H9 (cell line): ENCODE results near the gene CACNA2D4. TPM values are rescaled to one million over a fixed set of nuclear protein-coding genes. Genes with fewer than 3 reads are reported as not detected.

Source experiments
- DNase-seq: peaks from one replicate; pipeline ENCODE4 v3.0.0-alpha.2; 2017
- H2AFZ ChIP-seq: one replicate; pipeline ENCODE4 v1.6.1; 2013; ENCODE audit warnings: mild to moderate bottlenecking, low read length, control low read depth, moderate library complexity
- H2AK5ac ChIP-seq: 2 replicates; pipeline ENCODE4 v1.6.1; 2013; ENCODE audit warnings: low read length, control low read depth, mixed read lengths; ENCODE audit not compliant: insufficient read length
- H2BK120ac ChIP-seq: one replicate; pipeline ENCODE4 v1.6.1; 2013; ENCODE audit warnings: low read depth, mild to moderate bottlenecking, low read length, control low read depth, inconsistent platforms; ENCODE audit not compliant: poor library complexity, severe bottlenecking
- H2BK12ac ChIP-seq: 2 replicates; pipeline ENCODE4 v1.6.1; 2013; ENCODE audit warnings: low read length, control low read depth, mixed read lengths, low read depth; ENCODE audit not compliant: insufficient read length
- H2BK15ac ChIP-seq: 2 replicates; pipeline ENCODE4 v1.6.1; 2013; ENCODE audit warnings: low read depth, low read length, control low read depth
- H2BK20ac ChIP-seq: one replicate; pipeline ENCODE4 v1.6.1; 2013; ENCODE audit warnings: low read depth, mild to moderate bottlenecking, low read length, control low read depth, inconsistent platforms; ENCODE audit not compliant: poor library complexity, severe bottlenecking
- H2BK5ac ChIP-seq: 2 replicates; pipeline ENCODE4 v1.6.1; 2013; ENCODE audit warnings: low read length, control low read depth, mixed read lengths; ENCODE audit not compliant: insufficient read length
- H3K14ac ChIP-seq: 2 replicates; pipeline ENCODE4 v1.6.1; 2013; ENCODE audit warnings: low read length, control low read depth; ENCODE audit not compliant: insufficient read depth
- H3K18ac ChIP-seq: 2 replicates; pipeline ENCODE4 v1.6.1; 2013; ENCODE audit warnings: low read depth, mild to moderate bottlenecking, mixed read lengths, low read length, control low read depth; ENCODE audit not compliant: insufficient read length
- H3K23ac ChIP-seq: 2 replicates; pipeline ENCODE4 v1.6.1; 2013; ENCODE audit warnings: low read length, control low read depth, mixed read lengths, low read depth; ENCODE audit not compliant: insufficient read length
- H3K23me2 ChIP-seq: 2 replicates; pipeline ENCODE4 v1.6.1; 2013; ENCODE audit warnings: low read depth, mild to moderate bottlenecking, mixed read lengths, low read length, control low read depth; ENCODE audit not compliant: insufficient read length, poor library complexity, severe bottlenecking
- H3K27ac ChIP-seq: 2 replicates; pipeline ENCODE4 v1.5.1; 2013; ENCODE audit warnings: low read length, control low read depth, mixed read lengths, low read depth; ENCODE audit not compliant: insufficient read length
- H3K27me3 ChIP-seq: 2 replicates; pipeline ENCODE4 v1.6.1; 2013; ENCODE audit warnings: low read length, control low read depth, inconsistent platforms; ENCODE audit not compliant: insufficient read depth
- H3K4ac ChIP-seq: 2 replicates; pipeline ENCODE4 v1.6.1; 2013; ENCODE audit warnings: low read depth, mild to moderate bottlenecking, control low read depth, inconsistent platforms, low read length, moderate library complexity
- H3K4me1 ChIP-seq: 2 replicates; pipeline ENCODE4 v1.6.1; 2013; ENCODE audit warnings: low read length, control low read depth, inconsistent platforms; ENCODE audit not compliant: insufficient read depth
- H3K4me2 ChIP-seq: 2 replicates; pipeline ENCODE4 v1.6.1; 2013; ENCODE audit warnings: low read length, control low read depth, mixed read lengths; ENCODE audit not compliant: insufficient read length, insufficient read depth
- H3K56ac ChIP-seq: 2 replicates; pipeline ENCODE4 v1.6.1; 2013; ENCODE audit warnings: low read depth, mild to moderate bottlenecking, mixed read lengths, low read length, control low read depth; ENCODE audit not compliant: insufficient read length
- H3K79me1 ChIP-seq: 2 replicates; pipeline ENCODE4 v1.6.1; 2013; ENCODE audit warnings: low read depth, mild to moderate bottlenecking, moderate library complexity, low read length, control low read depth, inconsistent platforms; ENCODE audit not compliant: insufficient read depth, poor library complexity, severe bottlenecking
- H3K79me2 ChIP-seq: 2 replicates; pipeline ENCODE4 v1.6.1; 2013; ENCODE audit warnings: low read length, control low read depth, inconsistent platforms; ENCODE audit not compliant: insufficient read depth
- H3K9ac ChIP-seq: 2 replicates; pipeline ENCODE4 v1.6.1; 2013; ENCODE audit warnings: low read length, control low read depth, mixed read lengths; ENCODE audit not compliant: insufficient read length; ENCODE audit errors: extremely low read depth
- H3K9me3 ChIP-seq: one replicate; pipeline ENCODE4 v1.6.1; 2013; ENCODE audit warnings: low read depth, low read length, inconsistent platforms; ENCODE audit not compliant: control insufficient read depth
- H3T11ph ChIP-seq: one replicate; pipeline ENCODE4 v1.6.1; 2013; ENCODE audit warnings: mild to moderate bottlenecking, low read length, control low read depth, inconsistent platforms
- H4K20me1 ChIP-seq: one replicate; pipeline ENCODE4 v1.6.1; 2013; ENCODE audit not compliant: control insufficient read depth, insufficient read length, insufficient read depth
- H4K5ac ChIP-seq: 2 replicates; pipeline ENCODE4 v1.6.1; 2013; ENCODE audit warnings: low read depth, mild to moderate bottlenecking, mixed read lengths, low read length, control low read depth; ENCODE audit not compliant: insufficient read length
- H4K8ac ChIP-seq: replicated peaks from 2 replicates; pipeline ENCODE4 v1.6.1; 2013; ENCODE audit warnings: low read length, control low read depth, mixed read lengths, low read depth; ENCODE audit not compliant: insufficient read length
- H4K91ac ChIP-seq: 2 replicates; pipeline ENCODE4 v1.6.1; 2013; ENCODE audit warnings: low read depth, mild to moderate bottlenecking, moderate library complexity, mixed read lengths, low read length, control low read depth; ENCODE audit not compliant: insufficient read length
- H3K27ac Mint-ChIP-seq, 3 experiments: 2 replicates in 2 of 3; 3 replicates in 1 of 3; pipeline ENCODE4 v1.8.0; 2020 to 2021; ENCODE audit warnings: mixed read lengths in 3 of 3, mild to moderate bottlenecking in 1 of 3, moderate library complexity in 1 of 3
- H3K27me3 Mint-ChIP-seq: 2 replicates; pipeline ENCODE4 v1.8.0; 2021; ENCODE audit warnings: low read depth, mild to moderate bottlenecking, moderate library complexity, mixed read lengths
- H3K36me3 Mint-ChIP-seq, 3 experiments: 2 replicates in 2 of 3; 3 replicates in 1 of 3; pipeline ENCODE4 v1.8.0; 2020 to 2021; ENCODE audit warnings: low read depth in 3 of 3, mixed read lengths in 3 of 3; ENCODE audit not compliant: insufficient read depth in 1 of 3
- H3K4me1 Mint-ChIP-seq, 2 experiments: 2 replicates each; pipeline ENCODE4 v1.8.0; 2020; ENCODE audit warnings: mixed read lengths in 2 of 2
- H3K4me3 Mint-ChIP-seq, 2 experiments: 2 replicates in 1 of 2; 3 replicates in 1 of 2; pipeline ENCODE4 v1.8.0; 2020 to 2021; ENCODE audit warnings: mild to moderate bottlenecking in 2 of 2, mixed read lengths in 2 of 2, moderate library complexity in 1 of 2
- H3K9me3 Mint-ChIP-seq, 2 experiments: 2 replicates in 1 of 2; 3 replicates in 1 of 2; pipeline ENCODE4 v1.8.0; 2020; ENCODE audit warnings: mild to moderate bottlenecking in 2 of 2, mixed read lengths in 2 of 2, moderate library complexity in 1 of 2
- WGBS: extraction: QIAGEN DNeasy Blood & Tissue Kit; methylation state at CpG from one replicate; pipeline ENCODE4 v1.1.7; 2013; ENCODE audit warnings: missing lambda C conversion rate, low lambda C conversion rate, mixed read lengths; ENCODE audit not compliant: insufficient read length; ENCODE audit errors: extremely low coverage; 5-methylcytosine and 5-hydroxymethylcytosine counted together
- total RNA-seq: library from RNA; stranded (reverse); gene quantifications from 2 replicates; pipeline ENCODE4 v1.2.1, GENCODE V29; 2021
- TF ChIP-seq, protein P1 (sequence below): fragments of 200-600 bp; sonication (generic); conservative IDR thresholded peaks from 3 replicates; pipeline ENCODE4 v1.8.0; 2021; ENCODE audit warnings: antibody characterized with exemption, mild to moderate bottlenecking

The CACNA2D4 gene
- total RNA-seq, 1 experiment from 2014 or later, result 0.79 TPM

DNA sequence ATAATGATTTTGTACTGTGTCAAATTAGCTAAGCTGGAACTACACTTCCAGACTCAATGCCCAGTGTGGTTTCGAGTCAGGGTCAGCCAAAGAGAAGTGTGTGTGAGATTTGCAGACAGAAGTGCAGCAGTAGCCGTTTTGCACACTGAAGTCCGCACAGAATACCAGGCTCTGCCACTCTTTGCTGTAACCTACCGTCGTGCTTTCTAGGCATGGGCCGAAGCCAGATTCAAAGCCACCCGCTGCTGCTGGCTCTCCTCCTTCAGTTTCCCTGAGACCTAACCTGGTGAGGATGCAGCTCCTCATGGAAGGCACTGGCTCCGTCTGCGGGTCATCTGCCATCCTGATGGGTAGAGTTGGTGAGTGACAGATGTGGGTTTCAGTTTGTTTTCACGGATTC lies 49.3 kb downstream of the CACNA2D4 start:
- Histone ChIP-seq H3K27ac (no peak overlapping the region), H3K14ac (no peak overlapping the region), H3K9ac (no peak overlapping the region), H3K79me2 (no peaks in the 10 kb centered on the region), H3K9me3 (no peaks in the 10 kb centered on the region), H4K5ac (no peak overlapping the region), H3T11ph (no peak overlapping the region), H2BK15ac (no peak overlapping the region), H3K23ac (no peak overlapping the region), H4K91ac (no peak overlapping the region), H3K4me2 (no peak overlapping the region), H4K20me1 (peaks cover 3% of the 10 kb centered on the region), H4K8ac (no peak overlapping the region), H2AK5ac (no peak overlapping the region), H3K4ac (no peak overlapping the region), H3K27me3 (no peaks in the 10 kb centered on the region), H2BK120ac (no peak overlapping the region), H2BK12ac (no peak overlapping the region), H3K56ac (no peak overlapping the region), H3K79me1 (no peaks in the 10 kb centered on the region), H3K23me2 (no peaks in the 10 kb centered on the region), H3K18ac (no peak overlapping the region), H2BK20ac (no peak overlapping the region), H2AFZ (no peak overlapping the region), H3K4me1 (no peaks in the 10 kb centered on the region), H2BK5ac (no peak overlapping the region)
- Mint-ChIP-seq H3K9me3 (peaks cover 6 to 10% of the 10 kb centered on the region in 2 experiments; a peak in 4 of 5 replicates), H3K4me3 (no peak overlapping the region), H3K36me3 (peaks cover 0 to 4% (median 0%) of the 10 kb centered on the region in 3 experiments; a peak in 3 of 7 replicates), H3K27me3 (peaks cover 3% of the 10 kb centered on the region), H3K27ac (no peak overlapping the region), H3K4me1 (peaks cover 5 to 10% of the 10 kb centered on the region in 2 experiments; a peak in 3 of 4 replicates)
- peak; percentile 20 for DNase-seq
- TF ChIP-seq, protein P1, sequence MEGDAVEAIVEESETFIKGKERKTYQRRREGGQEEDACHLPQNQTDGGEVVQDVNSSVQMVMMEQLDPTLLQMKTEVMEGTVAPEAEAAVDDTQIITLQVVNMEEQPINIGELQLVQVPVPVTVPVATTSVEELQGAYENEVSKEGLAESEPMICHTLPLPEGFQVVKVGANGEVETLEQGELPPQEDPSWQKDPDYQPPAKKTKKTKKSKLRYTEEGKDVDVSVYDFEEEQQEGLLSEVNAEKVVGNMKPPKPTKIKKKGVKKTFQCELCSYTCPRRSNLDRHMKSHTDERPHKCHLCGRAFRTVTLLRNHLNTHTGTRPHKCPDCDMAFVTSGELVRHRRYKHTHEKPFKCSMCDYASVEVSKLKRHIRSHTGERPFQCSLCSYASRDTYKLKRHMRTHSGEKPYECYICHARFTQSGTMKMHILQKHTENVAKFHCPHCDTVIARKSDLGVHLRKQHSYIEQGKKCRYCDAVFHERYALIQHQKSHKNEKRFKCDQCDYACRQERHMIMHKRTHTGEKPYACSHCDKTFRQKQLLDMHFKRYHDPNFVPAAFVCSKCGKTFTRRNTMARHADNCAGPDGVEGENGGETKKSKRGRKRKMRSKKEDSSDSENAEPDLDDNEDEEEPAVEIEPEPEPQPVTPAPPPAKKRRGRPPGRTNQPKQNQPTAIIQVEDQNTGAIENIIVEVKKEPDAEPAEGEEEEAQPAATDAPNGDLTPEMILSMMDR, result no peak
- no CpG with 5 or more reads among the region's 10 CpGs for WGBS
